GM18517 (cell line): ENCODE measurements around the gene KIF16B.
"Not testable (repeated sequence)": the region's sequence is repeated elsewhere in the genome, so short reads cannot be mapped to it uniquely, and the experiment has no call there.

Experiments
- ATAC-seq: cut with Tn5 transposase; IDR thresholded peaks from one replicate; pipeline ENCODE4 v1.9.1; 2021; ENCODE audit warnings: mild to moderate bottlenecking, moderate library complexity; ENCODE audit not compliant: unreplicated experiment

KIF16B gene

GRCh38 chr20:16439540-16439939, 133.7 kb downstream of the KIF16B start:
- not testable (repeated sequence) for ATAC-seq

- no peak for ATAC-seq
These were observed 135.1 kb downstream of the KIF16B start for GRCh38 chr20:16438100-16438499.

GRCh38 chr20:16437387-16437996, 135.8 kb downstream of the KIF16B start:
- ATAC-seq = no peak

GRCh38 chr20:16434062-16434664, 139.1 kb downstream of the KIF16B start:
- no peak for ATAC-seq

GRCh38 chr20:16433293-16433580, 140.0 kb downstream of the KIF16B start:
- no peak for ATAC-seq

GRCh38 chr20:16432466-16433292, 140.6 kb downstream of the KIF16B start:
- no peak for ATAC-seq

GRCh38 chr20:16428112-16428511, 145.1 kb downstream of the KIF16B start:
- ATAC-seq = no peak

- ATAC-seq = no peak
These were observed 145.7 kb downstream of the KIF16B start for GRCh38 chr20:16427571-16427970.

GRCh38 chr20:16424780-16425179, 148.5 kb downstream of the KIF16B start:
- no peak for ATAC-seq

GRCh38 chr20:16423311-16424212, 149.7 kb downstream of the KIF16B start:
- no peak for ATAC-seq

- ATAC-seq = no peak
These were observed 154.0 kb downstream of the KIF16B start for GRCh38 chr20:16419138-16419715.

- no peak for ATAC-seq
These were observed 154.6 kb downstream of the KIF16B start for GRCh38 chr20:16418616-16419015.

- ATAC-seq = no peak
These were observed 156.2 kb downstream of the KIF16B start for GRCh38 chr20:16417001-16417400.

- no peak for ATAC-seq
These were observed 157.9 kb downstream of the KIF16B start for GRCh38 chr20:16415071-16416053.

GRCh38 chr20:16412906-16413305, 160.3 kb downstream of the KIF16B start:
- no peak for ATAC-seq

- ATAC-seq = no peak
These were observed 161.9 kb downstream of the KIF16B start for GRCh38 chr20:16411361-16411760.

GRCh38 chr20:16410626-16411025, 162.6 kb downstream of the KIF16B start:
- no peak for ATAC-seq

- no peak for ATAC-seq
These were observed 164.3 kb downstream of the KIF16B start for GRCh38 chr20:16408981-16409380.

- ATAC-seq = no peak
These were observed 165.8 kb downstream of the KIF16B start for GRCh38 chr20:16407251-16408067.
